ENCODE data around the gene RPL21. TPM values are rescaled to one million over a fixed set of nuclear protein-coding genes. Genes with fewer than 3 reads are reported as not detected.

RPL21 gene
- total RNA-seq, 1 donor, result 570 TPM

DNA sequence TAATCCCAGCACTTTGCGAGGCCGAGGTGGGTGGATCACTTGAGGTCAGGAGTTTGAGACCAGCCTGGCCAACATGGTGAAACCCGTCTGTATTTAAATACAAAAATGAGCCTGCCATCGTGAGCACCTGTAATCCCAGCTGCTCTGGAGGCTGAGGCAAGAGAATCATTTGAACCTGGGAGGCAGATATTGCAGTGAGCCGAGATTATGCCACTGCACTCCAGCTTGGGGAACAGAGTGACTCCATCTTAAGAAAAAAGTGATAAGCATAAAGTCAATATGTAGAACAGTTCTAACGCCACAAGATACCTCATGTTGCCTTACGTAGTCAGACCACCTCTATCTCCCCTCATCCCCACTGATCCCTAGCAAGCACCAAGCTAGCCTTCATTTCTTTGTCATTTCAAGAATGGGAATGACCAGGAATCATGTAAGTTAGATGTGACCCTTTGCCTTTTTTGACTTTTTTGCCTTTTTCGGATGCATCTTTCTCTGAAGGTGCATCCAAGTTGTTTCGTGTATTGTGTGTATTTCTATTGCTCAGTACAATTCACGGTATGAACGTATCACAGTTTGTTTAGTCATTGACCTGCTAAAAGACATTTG, 6.4 kb downstream of the RPL21 start:
- DNase-seq (ENCODE audit: low read depth in 2 of 3, low spot score in 2 of 3), result no peak

DNA sequence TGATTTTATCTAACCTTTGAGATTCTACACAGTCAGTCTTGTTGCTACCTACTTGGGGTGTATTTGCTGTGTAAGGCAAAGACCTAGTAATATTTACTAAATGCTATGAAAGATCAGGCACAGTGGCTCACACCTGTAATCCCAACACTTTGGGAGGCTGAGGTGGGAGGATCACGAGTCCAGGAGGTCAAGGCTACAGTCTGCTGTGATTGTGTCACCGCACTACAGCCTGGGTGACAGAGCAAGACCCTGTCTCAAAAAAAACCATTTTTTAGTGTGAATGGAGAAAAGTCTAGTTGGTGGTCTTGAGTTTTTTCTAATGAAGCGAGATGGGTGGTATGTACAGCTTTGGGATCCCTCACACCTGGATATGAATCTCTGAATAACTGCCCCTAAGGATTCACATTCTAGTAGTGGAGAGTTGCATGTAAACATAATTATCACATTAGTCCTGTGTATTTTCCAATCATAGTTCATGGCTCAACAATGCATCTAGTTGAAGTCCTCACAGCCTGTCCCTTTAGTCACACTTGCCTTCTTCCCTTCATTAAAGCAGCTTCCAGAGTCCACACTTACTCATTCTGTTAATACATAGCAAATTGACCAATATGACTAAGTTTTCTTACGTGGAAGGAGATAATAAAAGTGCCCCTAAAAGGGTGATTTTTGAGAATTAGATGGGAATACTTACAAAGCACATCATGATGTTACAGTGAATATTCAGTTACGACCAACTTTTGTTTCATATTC, 7.5 kb downstream of the RPL21 start:
- no peak for DNase-seq (ENCODE audit: low read depth in 2 of 3, low spot score in 2 of 3)

- no peak for DNase-seq (ENCODE audit: low read depth in 2 of 3, low spot score in 2 of 3)
Observed at GRCh38 chr13:27259831-27260230, 8.5 kb downstream of the RPL21 start.

GRCh38 chr13:27261396-27261795, 10.0 kb downstream of the RPL21 start:
- DNase-seq (ENCODE audit: low read depth in 2 of 3, low spot score in 2 of 3), result no peak

- DNase-seq (ENCODE audit: low read depth in 2 of 3, low spot score in 2 of 3), result no peak
Observed at GRCh38 chr13:27263438-27263837, 12.1 kb downstream of the RPL21 start.

DNA sequence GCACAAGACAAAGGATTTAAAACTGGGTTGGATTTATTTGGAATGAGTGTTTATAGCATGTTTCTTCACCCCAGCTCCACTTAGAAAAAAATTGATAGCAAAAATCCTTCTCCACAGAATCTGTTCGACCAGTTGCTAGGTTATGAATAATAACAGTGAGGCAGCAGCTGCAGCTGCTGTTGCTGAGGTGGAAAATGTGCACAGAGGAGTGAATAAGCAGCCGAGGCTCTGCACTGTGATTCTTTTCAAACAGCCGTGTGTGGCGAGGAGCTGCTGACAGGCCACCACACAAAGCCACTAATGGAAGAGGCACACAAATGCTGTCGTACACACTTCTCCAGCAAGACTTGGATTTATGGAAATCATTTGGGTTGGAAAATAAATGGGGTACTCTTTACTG, 12.8 kb downstream of the RPL21 start:
- DNase-seq (ENCODE audit: low read depth in 2 of 3, low spot score in 2 of 3), result peak in 1 of 3 donors; percentile 50

- DNase-seq (ENCODE audit: low read depth in 2 of 3, low spot score in 2 of 3), result no peak
Observed at GRCh38 chr13:27264648-27265047, 13.3 kb downstream of the RPL21 start.

DNA sequence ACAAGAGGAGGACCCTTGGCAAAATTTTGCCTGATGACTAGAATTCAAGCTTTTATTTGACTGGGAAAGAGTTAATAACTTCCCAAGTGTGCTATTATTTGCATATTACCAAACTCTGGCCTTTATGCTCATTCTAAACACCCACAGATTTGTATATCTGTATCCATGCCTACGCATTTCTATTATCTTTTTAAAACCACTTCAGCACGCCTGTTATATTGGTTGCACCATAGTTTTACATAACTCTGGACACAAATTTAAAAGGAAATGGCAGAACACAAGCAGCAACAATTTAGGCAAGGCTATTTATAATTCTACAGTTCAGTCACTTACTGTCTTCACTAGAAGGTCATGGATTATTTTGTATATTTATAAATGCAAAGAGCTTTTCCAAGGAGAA, 15.6 kb downstream of the RPL21 start:
- no peak for DNase-seq (ENCODE audit: low read depth in 2 of 3, low spot score in 2 of 3)

- no peak for DNase-seq (ENCODE audit: low read depth in 2 of 3, low spot score in 2 of 3)
Observed at GRCh38 chr13:27267596-27267995, 16.2 kb downstream of the RPL21 start.

GRCh38 chr13:27269114-27269665, 17.8 kb downstream of the RPL21 start:
- DNase-seq (ENCODE audit: low read depth in 2 of 3, low spot score in 2 of 3), result no peak

- DNase-seq (ENCODE audit: low read depth in 2 of 3, low spot score in 2 of 3), result peak; percentile 55 to 69 (median 67)
Observed at GRCh38 chr13:27270594-27271520, 19.5 kb downstream of the RPL21 start, which contains the start of gene RASL11A. RASL11A (plus strand) TSS chr13:27270830; CDS start chr13:27270945, 115 bp downstream.

GRCh38 chr13:27271570-27272096, 20.3 kb downstream of the RPL21 start:
- DNase-seq (ENCODE audit: low read depth in 2 of 3, low spot score in 2 of 3), result no peak

DNA sequence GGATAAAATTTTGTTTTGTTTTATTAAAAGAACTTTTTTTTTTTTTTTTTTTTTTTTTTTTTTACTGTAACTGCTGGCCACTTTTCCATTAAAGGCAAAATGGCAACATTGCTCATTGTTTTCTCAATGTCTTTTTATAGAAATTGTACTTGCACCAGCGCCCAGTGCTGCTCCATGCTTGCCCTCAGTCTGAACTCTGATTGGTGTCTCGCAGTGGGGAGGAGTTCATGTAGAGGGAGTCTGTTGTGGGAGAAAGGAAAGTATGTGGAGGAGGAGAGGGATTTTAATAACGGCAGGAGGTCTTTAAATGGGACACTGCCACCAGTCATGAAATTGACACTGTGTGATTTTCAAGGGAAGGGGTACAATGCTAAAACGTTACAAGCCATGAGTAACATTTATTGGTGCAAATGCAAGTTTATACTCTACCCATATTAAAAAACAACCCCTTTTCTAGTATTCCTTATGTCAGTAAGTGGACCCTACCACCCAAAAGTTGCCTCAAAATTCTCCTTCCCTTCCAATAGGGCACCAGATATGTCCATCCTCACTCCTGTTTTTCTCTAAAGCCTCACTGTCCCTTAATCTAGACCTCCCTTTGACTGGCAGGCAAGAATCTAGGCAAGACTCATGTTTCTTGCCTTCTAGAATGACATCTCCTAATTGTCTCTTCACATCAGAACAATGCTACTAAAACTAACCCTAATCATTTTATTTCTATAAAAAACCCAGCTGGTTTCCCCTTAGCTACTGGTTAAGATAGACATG, 22.5 kb downstream of the RPL21 start:
- no peak for DNase-seq (ENCODE audit: low read depth in 2 of 3, low spot score in 2 of 3)

GRCh38 chr13:27274631-27275030, 23.3 kb downstream of the RPL21 start:
- DNase-seq (ENCODE audit: low read depth in 2 of 3, low spot score in 2 of 3), result no peak

DNA sequence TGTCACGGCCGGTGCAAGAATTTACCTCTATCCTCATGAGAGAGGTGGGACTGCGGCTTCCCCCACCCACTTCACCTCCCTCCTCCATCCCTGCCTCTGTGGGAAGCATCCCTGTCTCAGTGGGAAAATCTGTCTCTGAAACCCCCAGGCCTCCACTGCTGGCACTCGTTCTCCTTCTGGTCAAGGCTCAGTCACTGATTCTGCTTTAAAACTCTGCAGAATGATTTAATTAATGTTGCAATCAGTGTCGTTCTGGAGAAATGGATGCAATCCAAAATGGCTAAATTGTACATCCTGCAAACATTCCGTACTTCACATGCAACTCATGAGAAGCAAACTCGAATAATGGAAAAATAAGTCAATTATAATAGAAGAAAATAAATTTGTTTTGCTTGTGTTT, 24.8 kb downstream of the RPL21 start:
- DNase-seq (ENCODE audit: low read depth in 2 of 3, low spot score in 2 of 3), result no peak

DNA sequence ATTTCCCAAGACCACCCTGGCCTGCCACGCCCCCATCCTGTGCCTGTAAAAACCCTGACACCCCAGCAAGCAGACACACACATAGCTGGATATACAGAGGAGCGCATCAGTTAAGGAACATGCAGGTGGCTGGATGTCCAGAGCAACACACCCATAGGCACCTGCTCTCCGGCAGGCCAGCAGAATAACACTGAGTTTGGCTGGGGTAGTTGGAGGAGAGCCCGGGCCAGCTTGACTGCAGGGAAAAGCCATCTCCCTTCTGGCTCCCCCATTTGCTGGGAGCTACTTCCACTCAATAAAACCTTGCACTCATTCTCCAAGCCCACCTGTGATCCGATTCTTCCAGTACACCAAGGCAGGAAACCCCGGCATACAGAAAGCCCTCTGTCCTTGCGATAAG, 28.1 kb downstream of the RPL21 start:
- no peak for DNase-seq (ENCODE audit: low read depth in 2 of 3, low spot score in 2 of 3)

DNA sequence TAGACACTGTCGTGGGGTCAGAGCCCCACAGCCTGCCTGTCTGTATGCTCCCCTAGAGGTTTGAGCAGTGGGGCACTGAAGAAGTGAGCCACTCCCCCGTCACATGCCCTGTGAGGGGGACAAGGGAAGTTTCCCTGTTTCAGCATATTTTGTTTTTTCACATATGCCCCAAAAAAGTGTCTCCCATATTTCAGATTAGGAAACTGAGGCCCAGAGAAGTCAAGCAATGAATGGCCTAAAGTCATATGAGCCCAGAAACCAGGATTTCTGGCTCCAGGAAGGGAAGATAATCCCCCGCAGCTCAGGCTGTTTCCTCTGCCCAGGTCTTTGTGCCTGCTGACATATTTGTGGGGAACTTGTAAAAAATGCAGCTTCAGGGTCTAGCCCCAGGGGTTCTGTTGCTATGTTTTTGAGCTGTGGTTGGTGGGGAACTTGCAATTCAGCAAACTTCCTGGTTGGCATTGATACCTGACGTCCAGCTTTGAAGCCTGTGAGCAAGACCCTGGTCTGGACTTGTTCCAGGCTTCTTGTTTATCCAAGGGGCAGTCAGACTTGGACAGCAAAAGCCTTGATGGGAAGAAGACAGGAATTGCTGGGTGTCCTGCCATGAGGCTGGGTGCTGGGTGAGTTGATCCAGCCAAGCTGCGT, 28.8 kb downstream of the RPL21 start:
- peak in 1 of 3 donors; percentile 12 for DNase-seq (ENCODE audit: low read depth in 2 of 3, low spot score in 2 of 3)

DNA sequence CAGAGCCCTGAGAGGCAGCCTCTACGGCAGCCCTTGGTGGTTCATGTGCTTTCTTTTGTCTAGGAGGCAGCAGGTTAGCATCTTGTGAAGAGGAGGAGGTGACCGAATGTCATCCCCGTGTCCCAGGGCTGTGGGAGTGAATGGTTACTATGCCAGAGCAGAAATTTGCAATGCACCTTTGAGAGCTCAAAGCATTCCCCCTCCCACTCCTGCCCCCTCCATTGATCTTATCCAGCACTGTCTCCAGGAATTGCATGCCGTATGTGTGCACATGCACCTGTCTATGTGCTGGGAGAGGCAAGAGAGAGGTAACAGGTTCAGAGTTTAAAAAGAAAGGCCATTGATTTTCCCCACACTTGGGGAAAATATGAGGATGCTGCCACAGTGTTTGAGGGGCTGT, 29.5 kb downstream of the RPL21 start:
- no peak for DNase-seq (ENCODE audit: low read depth in 2 of 3, low spot score in 2 of 3)

DNA sequence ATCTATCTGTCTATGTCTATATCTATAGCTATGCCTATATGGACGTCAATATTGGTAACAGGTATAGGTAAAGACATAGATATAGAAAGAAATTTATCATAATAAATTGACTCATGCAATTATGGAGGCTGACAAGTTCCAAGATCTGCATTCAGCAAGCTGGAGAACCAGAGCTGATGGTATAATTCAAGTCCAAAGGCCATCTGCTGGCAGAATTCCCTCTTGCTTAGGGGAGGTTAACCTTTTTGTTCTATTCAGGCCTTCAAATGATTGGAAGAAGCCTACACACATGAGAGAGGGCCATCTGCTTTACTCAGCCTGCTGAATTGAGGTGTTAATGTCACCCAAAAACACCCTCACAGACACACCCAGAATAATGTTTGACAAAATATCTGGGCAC, 30.1 kb downstream of the RPL21 start:
- DNase-seq (ENCODE audit: low read depth in 2 of 3, low spot score in 2 of 3), result peak in 1 of 3 donors; percentile 20

Measured in hematopoietic multipotent progenitor cell (in vitro differentiated cells).